OCI-M2 (cell line): Measurements from ENCODE around the gene AKAP13.
"Not testable (repeated sequence)": the region's sequence is repeated elsewhere in the genome, so short reads cannot be mapped to it uniquely, and the experiment has no call there.

Source experiments
- DNase-seq: peaks from one replicate; lab custom pipeline; 2025; ENCODE audit not compliant: unreplicated experiment; lab: John Stamatoyannopoulos, UW

The AKAP13 gene

DNA sequence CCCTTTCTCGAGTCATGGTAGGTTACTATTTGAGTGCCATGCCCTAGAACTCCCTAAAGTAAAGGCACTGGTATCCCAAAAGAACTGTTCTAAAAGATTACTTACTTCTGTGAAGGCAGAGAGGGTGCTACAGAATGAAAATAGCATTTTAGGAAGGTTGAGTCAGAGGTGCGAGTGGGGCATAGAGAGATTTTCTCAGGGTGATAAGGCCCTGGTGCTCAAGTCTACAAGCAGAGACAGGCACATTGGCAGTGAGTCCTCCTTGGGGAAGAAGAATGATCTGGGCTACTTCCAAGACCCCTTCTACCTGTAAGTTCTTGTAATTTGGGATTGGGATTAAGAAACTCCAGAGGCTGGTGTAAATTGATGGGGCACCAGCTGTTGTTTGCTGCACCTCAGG lies 96.7 kb downstream of the AKAP13 start:
- DNase-seq: no peak

DNA sequence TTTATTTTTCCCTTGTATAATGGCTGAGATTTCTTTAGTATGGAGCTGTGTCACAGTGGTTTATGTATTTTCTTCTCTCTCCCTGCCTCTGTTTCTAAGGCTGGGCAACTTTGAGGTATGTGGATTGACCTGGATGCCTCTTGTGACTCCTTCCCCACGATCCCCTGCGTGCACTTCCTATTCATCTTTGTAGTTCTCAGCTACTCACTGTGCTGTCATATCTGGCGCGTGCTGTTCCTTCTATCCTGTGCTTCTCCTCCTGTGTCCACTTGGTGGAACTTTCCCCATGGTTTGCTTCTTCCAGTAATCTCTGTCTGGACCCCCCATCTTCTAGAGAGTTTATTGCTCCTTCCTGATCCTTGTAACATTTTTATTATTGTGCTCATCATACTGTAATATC lies 97.3 kb downstream of the AKAP13 start:
- DNase-seq: no peak

DNA sequence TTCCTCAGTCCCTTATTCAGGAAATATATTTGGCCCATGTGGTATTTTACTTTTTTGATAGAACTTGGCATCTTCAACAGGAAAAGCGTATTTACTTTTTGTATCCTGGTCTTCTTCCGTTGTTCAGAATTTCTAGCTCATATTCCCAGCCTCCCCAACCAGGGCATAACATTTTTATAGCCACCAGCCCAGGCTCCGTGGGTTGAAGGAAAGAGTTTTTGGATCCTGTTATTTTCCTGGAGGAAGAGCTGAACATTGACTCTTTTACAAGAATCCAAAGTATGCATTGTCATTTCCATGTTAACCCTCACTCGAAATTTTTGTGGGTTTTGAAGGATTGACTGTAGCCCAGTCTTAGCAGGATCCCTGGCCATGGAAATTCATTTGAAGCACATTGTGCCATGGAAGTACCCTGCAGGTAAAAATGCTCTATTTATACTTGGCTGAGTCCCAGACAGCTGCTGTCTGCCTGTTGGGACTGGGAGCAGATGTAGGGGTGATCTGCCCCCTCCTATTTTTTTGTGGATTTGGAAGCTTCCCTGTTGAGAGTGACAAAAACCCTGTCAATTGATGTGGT lies 98.8 kb downstream of the AKAP13 start:
- no peak for DNase-seq

DNA sequence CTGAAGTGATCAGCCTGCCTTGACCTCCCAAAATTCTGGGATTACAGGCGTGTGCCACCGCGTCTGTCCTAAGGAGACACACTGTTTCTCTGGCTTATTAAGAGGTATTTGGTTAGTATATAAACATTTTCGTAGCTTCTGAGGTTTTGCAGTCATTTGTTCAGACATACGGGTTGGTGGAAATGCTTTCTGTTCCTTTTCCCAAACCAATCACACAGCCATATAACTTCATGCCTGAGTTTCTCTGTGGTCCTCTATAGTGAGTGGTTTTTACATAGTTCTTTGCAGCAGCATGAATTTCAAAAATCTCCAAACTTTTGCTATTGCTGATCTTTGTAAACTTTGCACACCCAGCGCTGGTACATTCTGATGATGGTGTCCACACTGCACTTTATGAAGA lies 100.5 kb downstream of the AKAP13 start:
- no peak for DNase-seq

DNA sequence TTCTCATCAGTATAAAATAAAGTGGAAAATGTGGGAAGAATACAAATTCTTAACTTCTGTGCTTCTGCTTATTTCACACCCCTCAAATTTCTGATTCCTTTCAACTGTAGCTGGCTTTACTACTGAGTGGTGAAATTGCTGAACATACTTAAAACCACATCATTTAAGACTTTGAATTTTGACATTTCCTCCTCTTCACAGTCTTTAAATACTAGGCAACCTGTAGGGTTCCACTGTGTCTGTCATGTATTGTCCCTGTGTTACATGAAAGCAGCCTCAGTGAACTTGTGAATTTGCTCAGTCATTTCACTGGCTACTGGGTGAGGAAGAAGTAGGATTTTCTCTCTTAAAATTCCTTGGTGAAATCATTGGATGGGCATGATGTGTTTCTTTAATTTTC lies 101.1 kb downstream of the AKAP13 start:
- DNase-seq: not testable (repeated sequence)

DNA sequence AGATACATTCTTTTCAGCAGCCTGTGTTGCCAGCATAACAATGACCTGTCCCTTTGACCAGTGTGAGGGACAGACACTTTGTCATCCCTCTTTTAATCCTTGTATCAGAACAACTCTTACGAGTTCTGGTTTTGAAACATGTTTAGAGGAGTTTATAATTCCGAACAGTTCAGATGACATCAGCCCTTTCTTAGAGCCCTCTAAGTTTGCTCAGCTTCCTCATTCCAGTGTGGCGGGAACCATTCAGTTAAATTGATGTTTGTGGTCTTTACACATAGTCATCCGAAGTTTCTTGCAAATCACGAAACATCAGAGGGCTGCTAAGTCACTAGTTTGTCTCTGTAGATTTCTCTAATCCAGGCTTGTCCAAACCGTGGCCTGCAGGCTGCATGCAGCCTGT lies 102.5 kb downstream of the AKAP13 start:
- no peak for DNase-seq

DNA sequence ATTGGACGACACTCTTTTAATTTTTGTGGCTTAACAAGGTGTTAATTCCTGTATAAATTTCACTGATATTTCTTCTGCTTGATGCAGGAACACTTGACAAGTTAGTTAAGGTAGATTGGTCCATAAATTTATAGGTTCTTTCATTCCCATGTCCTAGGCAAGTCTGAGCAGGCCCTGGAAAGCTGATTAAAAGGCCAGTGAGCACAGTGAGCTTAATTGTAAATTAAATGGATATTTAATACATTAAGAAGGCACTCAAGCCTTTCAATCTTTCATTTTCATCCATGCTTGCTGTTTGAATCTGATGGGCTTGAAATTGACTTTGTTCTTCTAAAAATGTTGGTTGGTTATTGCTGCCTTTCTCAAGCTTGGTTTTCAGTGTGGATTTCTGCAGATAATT lies 103.6 kb downstream of the AKAP13 start:
- not testable (repeated sequence) for DNase-seq

DNA sequence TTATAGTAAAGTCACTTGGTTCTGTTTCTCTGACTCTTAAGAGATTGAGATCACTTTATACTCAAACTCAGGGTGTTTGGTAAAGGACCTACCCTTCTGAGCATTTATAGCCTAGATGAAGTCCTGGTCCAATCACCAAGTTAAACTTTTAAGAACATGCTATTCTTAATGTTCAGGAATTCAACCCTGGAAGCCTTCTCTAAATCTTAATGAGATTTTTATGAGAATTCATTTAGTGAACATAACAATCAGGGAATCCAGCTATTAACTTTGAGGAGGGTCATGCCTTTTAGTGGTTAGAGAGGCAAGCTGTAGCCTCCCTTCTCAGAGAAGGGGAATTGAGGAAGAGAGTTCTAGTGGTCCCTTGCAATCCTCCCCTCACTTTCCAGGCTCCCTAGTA lies 104.5 kb downstream of the AKAP13 start:
- not testable (repeated sequence) for DNase-seq

DNA sequence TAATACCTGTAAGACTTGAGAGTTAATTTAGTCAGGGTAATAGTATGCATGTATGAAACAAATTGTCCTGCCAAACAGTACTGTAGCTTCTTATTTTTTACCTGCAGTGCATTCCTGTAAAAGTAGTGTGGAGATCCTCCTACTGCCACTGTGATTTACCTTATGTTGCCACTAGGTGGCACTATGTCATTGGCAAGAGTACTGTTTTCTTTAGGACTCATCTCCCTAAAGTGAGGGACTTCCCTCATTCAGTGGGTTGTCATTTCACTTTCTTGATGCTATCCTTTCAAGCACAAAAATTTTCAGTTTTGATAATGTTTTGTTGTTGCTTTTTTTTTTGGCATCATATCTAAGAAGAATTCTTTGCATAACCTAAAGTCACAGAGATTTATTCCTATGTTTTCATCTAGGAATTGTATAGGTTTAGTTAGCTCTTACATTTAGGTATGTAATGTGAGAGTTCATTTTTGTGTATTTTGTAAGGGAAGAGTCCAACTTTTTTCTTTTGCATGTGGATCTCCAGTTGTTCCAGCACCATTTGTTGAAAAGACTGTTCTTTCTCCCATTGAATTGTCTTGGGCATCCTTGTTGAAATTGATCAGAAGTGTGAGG lies 105.7 kb downstream of the AKAP13 start:
- peak; percentile 5 for DNase-seq

DNA sequence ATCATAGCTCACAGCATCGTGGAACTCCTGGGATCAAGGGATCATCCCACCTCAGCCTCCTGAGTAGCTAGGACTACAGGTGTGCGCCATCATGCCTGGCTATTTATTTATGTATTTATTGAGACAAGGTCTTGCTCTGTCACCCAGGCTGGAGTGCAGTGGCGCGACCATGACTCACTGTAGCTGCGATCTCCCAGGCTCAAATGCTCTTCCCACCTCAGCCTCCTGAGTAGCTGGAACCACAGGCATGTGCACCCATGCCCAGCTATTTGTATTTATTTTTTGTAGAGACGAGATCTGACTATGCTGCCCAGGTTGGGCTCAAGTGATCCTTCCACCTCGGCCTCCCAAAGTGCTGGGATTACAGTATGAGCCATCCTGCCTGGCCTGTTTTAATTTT lies 107.4 kb downstream of the AKAP13 start:
- DNase-seq: not testable (repeated sequence)

DNA sequence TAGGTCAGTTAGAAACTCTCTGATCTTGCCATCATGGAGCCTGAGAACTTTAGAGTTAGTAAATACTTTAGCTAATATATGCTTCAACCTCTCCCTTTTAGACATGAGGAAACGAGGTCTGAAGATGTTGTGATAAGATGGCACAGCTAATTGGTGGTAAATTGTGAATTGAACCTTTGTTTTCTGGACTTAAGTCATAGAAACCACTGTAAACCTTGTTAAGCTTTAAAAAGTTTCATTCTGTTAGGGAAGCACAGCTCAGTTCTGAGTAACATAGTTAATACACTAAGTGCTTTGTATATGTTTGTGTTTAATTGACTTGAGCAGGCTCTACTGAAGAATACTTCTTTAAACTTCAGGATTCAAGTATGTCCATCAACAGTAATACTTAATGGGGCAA lies 108.6 kb downstream of the AKAP13 start:
- DNase-seq: no peak

DNA sequence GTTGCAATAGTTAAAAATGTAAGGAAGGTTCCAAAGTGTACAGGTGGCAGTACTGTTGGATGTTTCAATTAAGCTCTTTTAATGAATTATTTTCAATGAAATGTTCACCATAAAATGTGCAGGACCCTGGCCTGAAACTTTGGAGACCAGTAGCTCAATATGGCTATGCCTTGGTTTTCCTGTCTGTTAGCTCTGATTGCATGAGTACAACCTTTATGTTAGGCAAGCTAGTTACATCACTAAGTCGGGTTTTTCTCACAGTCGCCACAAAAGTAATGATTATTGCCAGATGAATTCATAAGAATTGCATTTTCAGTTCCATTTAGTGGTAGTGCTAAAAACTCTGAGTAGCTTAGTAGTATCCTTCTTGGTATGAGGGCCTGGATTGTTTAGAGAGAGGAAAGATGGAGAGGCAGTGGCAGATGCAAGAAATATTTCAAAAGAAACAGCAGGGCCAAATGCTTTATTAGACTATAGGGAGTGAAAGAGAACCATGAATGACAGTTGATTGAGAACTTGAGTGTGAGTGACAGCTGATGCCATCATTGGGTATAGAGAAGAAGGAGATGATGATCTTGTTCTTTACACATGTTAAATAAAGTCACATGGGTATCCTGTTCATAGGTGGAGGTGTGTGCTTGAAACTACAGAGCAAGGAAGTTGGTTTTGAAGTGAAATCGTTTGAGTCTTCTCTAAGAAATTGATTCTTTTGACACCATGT lies 109.5 kb downstream of the AKAP13 start:
- no peak for DNase-seq

DNA sequence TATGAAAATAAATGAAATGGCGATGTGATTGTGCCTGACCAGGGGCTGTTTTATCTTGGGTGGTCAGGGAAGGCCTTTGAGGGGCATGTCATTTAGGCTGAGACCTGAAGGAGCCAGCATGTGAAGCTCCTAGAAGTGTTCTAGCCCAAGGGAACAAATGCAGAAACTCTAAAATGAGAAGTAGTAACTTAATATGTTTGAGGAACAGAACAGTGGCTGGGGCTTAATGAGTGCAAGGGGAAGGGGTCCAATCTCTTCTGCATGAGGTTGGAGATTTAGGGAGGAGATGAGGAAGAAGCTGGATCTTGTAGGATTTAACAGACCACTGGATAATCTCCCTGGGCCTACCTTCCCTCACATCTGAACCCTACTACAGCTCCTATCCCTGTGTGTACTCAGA lies 110.5 kb downstream of the AKAP13 start:
- no peak for DNase-seq

DNA sequence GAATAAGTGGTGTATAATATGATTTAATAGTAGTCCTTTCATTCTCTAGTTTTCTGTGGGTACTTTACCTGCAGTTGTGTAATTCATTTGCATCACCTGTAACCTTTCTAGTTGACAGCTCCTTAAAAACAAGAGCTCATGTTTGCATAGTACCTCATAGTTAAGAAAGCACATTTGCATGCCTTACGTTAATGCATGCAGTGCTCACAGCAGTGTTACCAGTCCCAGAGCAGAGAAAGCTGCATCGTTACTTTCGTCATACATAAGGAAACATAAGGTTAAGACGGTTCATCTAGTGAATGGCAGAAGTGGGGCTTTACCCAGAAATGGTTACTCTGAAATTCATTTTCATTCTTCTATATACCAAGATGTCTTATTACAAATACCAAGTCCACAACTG lies 111.3 kb downstream of the AKAP13 start:
- DNase-seq: no peak

DNA sequence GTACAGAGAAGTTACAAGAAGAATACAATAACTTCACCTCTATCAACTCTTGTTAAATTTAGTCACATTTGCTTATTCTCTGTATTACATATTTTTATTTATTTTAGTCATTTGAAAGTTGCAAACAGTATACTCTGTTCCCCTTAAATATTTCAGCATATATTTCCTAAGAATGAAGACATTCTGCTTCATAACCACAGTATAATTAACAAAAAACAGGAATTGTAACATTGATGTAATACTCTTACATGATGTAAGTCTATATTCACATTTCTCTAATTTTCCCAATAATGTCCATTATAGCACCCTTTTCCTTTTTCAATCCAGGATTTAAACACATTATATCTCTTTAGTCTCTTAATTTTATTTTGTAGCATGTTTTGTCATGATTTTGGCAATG lies 112.0 kb downstream of the AKAP13 start:
- DNase-seq: no peak

DNA sequence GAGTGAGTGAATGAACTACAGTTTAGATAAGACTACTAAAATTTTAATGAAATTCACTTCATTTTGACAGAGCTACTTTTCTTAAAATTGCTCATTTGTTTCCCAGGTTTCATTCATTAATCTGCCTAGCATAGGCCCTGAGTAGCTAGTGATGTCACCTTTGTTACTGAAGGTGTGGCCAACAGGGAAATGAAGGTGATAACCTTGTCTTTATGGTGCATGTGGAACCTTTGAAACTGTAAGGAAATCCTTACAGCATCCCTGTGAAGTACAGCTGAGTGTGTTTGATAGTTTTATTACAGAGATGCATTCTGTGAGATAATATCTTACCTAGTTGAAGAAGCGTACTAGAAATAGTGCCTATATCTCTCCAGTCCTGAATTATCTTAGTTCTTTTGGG lies 112.9 kb downstream of the AKAP13 start:
- no peak for DNase-seq

DNA sequence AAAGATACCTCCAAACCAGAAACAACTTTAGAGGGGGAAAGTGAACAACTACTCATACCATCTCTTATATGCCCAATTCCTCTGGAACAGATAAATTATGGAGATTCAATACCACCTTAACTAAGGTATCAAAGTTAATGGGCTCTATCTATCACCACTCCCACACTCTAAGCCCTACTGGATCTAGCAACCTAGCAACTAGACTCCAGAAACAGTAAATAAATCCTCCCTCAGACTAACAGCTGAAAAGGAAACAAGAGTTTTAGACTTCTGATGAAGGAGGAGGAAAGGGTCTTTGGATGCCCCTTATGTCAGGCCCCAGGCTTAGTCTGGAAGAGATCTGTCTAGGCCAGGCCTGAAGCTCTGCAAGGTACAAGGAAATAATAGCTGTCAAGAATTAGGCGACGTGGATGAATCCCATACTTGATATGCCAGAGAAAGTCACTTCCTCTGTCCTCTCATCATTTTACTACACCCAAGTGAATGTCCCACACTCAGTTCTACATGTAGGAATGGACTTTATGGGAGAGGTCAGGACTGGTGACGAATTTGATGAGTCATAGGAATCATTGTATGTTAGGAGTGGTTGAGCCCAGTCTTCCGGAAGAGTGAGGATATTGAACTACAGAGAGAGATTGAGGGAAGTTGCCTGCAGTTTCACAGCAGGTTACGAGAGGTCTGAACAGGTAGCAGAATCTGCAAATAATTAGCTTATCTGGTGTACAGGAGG lies 113.8 kb downstream of the AKAP13 start:
- DNase-seq: no peak

DNA sequence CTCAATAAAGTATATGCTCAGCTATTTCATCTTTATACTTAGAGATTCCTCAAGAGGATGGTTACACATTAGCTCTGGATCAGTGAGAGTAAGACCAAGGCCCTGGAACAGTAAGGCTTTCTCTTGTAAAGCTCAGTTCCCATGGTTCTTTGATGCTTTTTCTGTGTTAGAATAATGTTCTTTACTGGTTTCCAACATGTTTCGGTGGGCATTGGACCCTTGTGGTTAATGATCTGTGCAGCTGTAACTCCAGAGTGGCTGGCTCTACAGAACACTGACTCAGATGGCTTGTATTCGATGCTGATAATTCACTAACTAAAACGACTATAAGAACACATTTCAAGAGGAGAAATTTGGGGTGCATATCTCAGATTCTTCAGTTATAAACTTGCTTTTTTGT lies 114.7 kb downstream of the AKAP13 start:
- no peak for DNase-seq

DNA sequence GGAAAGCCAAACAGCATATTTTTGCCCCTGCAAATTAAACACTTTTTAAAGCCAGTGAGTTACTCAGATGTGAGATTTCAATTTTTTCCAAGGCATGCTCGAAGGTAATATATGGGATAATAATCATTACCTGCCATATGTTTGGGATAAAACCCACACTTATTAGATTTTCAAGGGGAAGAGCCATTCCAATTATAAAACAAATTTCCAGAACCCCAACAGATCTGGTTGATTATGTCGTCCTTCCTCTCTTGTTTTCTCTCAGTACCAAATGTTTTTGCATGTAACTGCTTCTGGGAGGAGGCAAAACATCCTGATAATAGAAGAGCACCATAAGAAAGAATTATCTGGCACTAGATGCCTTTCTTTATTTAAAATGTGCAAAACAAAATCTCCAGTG lies 115.1 kb downstream of the AKAP13 start:
- DNase-seq: no peak

DNA sequence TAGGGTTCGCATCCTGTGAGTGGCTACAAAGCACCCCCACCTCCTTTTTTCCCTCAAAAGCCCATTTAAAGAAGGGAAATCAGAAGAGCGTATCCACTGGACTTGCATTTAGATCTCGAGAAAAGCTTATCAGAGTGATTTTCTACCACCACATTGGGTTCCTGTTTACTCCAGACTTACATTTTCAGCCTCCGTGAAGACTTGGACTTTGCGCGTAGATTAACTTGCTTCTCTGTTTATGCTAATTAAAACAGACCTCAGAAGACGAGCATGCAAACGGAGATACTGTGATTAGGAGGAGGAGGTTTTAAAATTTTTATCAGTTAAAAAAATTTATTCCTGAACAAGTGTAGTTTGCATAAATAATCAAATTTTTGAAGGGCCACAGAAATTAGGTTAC lies 115.7 kb downstream of the AKAP13 start:
- no peak for DNase-seq

DNA sequence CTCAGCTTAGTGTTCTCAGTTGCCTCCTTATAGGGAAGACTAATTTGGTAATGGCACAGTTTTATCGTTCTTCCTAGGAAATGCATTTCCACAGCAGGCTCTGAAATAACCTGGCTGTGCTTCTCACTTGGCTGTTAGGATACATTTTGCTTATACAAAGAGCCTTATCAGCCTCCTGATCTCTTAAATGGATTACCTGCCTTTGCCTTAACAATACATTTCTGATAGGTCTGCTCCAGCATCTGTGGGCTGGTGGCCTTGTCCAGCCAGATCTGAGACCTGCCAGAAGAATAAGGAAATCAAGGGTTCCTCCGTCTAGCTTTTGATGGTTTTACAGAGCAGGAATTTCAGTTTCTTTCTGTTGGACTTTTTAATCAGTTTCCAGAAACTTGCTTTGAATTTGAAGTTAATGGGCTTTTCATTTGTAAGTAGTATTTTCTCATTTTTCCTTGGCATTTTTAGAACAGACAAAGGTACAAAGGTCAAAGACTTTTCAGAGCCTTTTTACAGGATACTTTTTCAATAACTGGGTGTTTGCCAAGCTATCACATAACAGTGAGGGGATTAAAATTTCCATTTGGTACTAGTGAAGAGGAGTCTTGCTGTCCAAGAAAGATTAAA lies 116.3 kb downstream of the AKAP13 start:
- no peak for DNase-seq

DNA sequence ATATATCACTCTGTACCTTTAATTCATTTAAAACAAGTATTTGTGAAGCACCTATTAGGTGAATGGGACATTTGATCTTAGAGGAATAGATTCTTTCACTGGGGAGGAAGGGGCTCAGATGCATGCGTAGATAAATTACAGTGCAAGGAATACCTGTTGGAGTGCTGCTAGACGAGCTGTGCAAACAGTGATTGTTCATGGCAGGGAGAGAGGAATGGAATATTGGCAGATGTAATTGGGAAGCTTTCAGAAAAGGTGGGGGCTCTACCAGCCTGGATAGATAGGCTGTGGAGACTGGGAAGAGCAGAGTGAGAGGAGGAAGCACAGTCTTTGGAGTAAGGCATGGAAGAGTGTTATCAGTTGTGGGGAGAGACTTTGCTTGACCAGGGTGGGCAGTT lies 116.8 kb downstream of the AKAP13 start:
- DNase-seq: no peak
